Ramos (cell line): ENCODE measurements around the gene LRP1B.

Source experiments
- in situ Hi-C: fragments of 300-500 bp; cut with MboI; formaldehyde crosslinking; loops from one replicate; pipeline ENCODE4 v1.14.3; 2022; ENCODE audit warnings: low sequenced_read_pairs; ENCODE audit not compliant: unreplicated experiment

The LRP1B gene

DNA sequence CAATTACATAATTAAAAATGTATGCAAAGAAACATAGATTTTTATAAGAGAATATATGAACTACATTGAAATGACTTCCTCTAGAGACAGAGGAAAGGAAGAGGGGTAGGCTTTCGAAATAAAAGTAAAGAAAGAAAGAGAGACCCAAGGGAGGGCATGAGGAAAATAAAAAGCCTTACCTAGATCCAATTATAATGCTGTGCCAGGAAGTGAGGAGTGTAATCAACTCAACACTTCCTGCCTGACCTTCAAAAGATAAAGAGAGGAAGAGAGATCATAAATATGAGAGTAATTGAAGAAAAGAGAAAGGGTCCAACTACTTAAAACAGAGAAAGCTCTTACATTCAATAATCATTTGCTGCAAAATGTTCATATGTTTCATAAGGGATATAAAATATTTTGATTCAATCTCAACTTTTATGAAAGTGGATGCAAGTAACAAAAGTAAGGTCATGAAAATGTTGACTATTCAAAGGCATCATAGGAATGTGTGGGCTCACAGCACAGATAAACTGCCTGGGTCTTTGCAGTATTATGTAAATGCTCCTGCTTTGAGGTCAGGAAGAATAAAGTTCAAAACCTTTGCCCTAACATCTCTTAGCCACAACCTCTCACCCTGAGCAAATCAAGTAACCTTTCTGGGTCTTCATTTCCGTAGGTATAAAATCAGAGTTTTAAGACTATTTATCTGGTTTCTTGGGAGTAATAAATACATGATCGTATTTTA, 1237.7 kb downstream of the LRP1B start:
- in situ Hi-C loops = no loop called here

GRCh38 chr2:140892436-140892835, 1238.4 kb downstream of the LRP1B start:
- in situ Hi-C loops = no loop called here

DNA sequence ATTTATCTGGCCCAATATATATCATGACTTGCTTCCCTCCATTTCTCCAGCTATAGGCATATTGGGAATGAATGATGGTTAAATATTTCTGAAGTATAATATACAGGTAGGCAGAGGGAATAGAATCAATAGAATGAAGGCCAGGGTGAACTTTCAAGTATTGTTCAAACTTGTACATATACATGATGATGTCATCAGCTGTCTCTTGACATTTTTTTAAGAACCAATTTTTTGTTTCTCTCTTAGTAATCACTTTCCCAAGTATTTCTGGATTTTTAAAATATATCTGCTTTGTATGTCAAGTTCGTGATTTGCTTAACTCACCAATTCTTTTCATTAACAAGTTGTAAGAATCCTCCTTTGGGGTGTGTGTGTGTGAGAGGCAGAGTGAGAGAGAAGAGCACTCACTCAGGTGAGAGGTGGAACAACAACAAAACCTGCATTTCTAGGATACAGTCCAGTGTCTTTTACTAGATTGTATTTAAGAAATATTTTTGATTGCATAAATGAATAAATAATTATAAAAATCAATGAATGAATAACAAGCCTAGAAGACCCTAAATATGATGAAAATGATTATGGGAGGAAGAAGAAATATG, 1239.1 kb downstream of the LRP1B start:
- in situ Hi-C loops = no loop called here

DNA sequence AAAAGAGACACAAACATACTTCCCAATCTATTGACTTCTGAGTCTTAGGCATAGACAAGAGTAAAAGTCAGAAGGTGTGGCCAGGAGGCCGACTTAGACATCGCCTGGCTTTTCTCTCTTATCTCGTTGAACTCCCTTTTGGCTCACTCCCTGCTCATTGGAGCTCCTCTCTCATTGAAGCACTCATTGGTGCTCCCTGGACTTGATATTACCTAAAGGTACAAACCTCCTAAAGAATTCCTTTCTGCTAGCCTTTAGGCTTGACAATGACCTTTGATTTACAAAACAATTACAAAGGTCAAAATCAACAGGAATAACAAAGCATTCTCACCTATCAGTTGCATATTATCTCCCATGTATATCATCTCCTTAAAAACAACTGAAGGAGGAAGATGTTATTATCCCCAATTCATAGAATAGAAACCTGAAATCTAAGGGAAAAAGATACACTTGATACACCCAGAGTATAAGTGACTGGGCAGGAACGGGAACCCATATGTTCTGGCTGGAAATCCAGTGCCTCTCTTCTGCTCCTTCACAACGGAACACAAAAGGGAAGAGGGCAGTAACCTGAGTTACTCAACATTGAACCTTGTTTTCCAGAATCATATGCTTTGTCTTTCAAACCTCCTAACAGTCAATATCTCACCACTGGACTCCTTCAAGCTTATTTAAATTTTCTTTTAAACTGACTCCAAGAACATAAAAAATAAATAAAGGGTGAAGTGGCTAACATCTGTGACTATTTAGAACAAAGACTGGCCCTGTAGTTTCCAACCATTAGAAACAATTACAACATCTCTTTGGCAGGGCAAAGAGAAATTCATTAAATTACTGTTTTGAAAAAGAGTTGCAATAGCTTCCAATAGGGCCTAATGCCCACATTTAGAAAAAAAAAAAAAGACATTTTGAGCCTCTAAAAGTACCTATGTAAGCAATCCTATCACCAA, 1247.9 kb downstream of the LRP1B start:
- in situ Hi-C loops = no loop called here

DNA sequence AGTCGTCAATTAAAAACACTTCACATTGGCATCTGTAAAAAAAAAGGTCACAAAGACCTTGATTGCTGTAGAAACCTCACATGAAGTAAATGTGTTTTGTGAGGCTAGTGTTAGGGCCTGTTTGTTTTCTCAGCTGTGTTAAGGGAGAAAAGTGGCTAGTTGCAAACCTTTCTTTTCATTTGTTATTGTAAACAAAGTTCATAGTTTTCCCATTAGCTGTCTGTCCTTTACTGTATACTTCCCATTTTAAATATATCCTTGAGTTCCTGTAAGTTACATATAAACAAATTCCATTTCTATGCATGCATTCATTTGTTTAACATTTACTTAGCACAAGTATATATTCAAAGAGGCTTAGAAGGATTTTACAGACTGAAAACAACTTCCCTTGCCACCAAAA, 1250.2 kb downstream of the LRP1B start:
- in situ Hi-C loops = no loop called here

DNA sequence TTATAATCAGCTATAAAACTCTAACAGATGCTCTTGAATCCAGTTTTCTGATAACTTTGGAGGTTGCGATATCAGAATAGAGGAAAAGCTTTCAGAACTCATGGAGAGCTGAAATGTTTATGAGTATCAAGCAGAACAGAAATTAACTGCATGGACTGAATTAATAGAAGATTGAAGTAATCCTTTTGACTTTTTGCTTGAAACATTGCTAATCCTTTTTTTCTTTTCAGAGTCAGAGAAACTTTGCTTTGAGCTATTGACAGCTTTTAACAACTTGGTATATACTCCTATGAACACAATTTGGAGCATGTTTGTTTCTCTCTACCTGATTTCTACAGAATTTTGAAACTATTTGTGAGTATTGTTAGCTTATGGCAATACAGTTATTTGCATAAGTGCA, 1254.8 kb downstream of the LRP1B start:
- in situ Hi-C loops = no loop called here

DNA sequence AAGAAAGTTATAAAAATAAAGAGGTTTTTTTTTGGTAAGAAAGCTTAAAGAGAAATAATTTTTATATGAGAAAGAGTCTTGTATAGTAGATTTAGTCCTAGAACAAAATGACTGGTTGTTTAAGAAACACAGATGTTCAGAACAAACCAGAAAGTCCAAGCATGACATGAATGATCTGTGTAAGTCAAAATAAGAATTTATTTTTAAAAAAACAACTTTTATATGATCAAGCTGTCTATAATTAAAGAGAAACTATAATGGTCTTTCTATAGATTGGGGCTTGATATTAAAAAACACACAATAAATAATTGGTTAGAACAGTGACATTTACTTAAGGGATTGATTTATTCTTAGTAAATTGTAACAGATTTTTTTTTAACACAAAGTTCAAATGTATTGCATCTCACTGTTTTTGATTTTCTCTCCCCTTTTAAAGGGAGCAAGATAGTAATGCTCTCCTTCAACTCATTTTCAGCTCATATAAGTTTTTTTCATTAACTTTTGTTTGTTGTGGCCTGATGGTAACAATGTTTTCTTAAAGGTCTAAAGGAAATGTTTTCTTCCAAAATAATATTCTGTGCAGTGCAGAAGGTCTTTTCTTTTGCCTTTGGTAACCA, 1256.8 kb downstream of the LRP1B start:
- in situ Hi-C loops = no loop called here

GRCh38 chr2:140869925-140870324, 1260.9 kb downstream of the LRP1B start:
- in situ Hi-C loops = no loop called here

DNA sequence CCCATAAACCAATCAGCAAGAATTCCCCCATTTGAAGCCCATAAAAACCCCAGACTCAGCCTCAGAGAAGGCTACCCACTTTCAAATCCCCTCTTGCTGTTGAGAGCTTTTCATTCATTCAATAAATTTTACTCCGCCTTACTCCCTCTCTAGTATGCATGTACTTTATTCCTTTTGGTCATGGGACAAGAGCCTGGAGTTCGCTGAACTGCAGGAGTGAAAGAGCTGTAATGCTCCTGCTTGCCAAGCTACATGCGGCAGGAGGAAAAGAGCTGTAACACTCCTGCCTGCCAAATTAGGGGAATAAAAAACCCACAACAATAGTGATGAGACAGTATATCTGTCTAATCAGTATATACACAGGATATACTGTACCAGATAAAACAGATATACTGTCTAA, 1261.7 kb downstream of the LRP1B start:
- in situ Hi-C loops = no loop called here

DNA sequence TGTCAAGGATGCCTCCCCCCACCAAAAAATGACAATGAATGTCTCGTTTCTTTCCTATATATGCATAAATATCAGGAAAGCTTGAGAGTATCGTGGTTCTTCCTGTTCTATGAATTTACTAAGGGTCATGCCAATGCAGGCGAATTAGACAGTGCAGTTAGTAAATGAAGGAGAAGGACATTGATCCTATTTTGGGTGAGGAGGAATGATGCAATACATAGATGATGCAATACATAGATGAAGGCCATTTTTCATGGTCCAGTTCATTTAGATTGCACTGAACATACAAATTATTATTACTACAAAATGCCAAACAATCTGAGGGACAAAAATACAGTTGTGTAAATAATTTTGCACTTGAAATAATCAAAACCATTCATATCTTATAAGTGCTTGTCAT, 1265.0 kb downstream of the LRP1B start:
- in situ Hi-C loops = no loop called here

DNA sequence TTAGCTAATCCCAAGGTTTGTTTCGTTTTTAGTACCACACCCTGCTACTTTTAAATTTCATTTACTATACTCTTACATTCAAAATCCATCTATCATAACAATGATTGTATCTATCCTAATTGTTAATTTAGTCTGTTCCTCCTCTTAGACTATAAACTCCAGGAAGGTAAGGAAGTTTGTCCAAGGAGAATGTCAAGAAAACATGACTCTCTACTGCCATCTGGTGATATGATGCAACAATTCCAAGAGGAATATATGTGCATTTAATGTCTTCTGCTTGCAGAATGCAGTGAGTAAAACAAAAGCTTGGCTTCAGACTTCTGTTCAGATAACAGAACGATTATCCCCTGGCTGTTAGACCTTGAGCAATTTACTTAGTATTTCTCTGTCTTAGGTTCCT, 1267.1 kb downstream of the LRP1B start:
- in situ Hi-C loops = no loop called here

DNA sequence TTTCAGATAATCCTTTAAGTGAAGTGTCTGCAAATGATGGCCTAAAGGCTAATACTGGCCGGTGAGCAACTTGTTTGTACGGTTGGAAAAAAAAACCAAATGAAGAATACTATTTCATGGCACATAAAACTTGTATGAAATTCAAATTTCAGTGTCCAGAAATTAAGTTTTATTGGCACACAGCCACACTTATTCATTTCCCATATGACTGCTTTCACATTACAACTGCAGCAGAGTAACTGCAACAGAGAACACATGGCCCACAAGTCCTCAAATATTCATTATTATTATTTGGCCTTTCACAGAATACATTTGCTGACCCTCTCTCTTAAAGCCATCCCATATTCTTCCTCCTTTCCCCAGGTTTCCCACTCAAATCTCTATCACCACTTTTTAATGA, 1268.6 kb downstream of the LRP1B start:
- in situ Hi-C loops = no loop called here

- in situ Hi-C loops = no loop called here
Observed at GRCh38 chr2:140861666-140862065, 1269.2 kb downstream of the LRP1B start.

- in situ Hi-C loops = no loop called here
Observed at GRCh38 chr2:140855471-140855870, 1275.3 kb downstream of the LRP1B start.

DNA sequence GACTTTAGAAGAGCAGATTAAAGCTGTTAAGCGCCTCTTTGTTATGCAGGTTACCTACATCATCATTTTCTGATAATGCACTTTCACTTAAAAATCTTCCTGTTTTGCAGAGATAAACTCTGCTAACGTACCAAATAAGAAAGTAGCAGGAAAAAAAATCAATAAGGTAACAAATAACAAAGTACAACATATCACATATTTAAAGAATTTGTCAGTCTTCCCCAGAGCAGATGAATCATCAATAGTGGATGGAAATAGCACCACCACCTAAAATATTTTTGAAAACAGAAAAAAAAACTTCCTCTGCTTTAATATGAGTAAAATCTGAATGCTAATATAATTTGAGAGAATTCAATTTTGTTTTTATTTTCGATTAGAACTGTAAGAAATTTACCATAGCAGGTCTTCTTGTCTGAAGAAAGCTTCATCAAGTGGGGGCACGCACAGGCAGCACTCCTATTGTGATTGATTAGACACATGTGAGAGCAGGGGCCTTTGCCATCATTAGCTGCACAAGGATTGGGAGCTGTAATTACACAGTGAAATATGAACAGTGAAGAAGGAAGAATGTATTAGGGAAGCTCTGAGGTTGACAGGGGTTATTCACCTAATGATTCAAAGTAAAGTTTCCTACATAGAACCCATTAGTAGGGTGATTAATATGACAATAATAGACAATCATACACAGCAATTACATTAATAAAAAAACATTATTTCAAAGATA, 1279.4 kb downstream of the LRP1B start:
- in situ Hi-C loops = no loop called here

- in situ Hi-C loops = no loop called here
Observed at GRCh38 chr2:140843186-140843585, 1287.6 kb downstream of the LRP1B start.

DNA sequence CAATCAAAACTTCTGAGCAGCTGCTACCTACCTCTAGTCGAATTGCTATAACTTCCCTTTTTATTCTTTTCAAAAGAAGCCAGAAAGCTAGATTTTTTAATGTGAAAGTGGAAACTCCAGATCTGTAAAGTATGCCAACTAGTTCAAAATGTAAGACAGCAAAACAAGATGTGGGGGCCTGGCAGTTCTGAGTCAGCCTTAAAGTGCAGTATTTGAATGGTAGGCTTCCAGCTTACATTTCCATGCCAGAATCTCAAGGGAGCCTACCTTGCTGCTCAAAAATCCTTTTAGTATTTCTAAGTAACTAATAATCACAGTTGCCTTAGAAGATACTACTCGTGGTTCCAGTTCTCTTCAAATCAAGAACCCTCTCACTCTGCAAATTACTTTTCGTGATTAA, 1288.7 kb downstream of the LRP1B start:
- in situ Hi-C loops = no loop called here

GRCh38 chr2:140841141-140841540, 1289.7 kb downstream of the LRP1B start:
- in situ Hi-C loops = no loop called here

- in situ Hi-C loops = no loop called here
Observed at GRCh38 chr2:140836826-140837225, 1294.0 kb downstream of the LRP1B start.

- in situ Hi-C loops = no loop called here
Observed at GRCh38 chr2:140835079-140835478, 1295.7 kb downstream of the LRP1B start.
